IPS DF 19.7 (cell line): ENCODE results near the gene MYO1G.
"Not testable (repeated sequence)": the region's sequence is repeated elsewhere in the genome, so short reads cannot be mapped to it uniquely, and the experiment has no call there.

ENCODE experiments used
- DNase-seq: peaks from one replicate; pipeline ENCODE4 v3.0.0-alpha.2; 2013; ENCODE audit warnings: low read depth, low spot score

MYO1G gene

GRCh38 chr7:44999245-45000092, 20.7 kb upstream of the MYO1G start:
- peak; percentile 81 for DNase-seq

- DNase-seq, result no peak
Observed at GRCh38 chr7:44998153-44998871, 19.5 kb upstream of the MYO1G start.

GRCh38 chr7:44995555-44996493, 17.0 kb upstream of the MYO1G start:
- no peak for DNase-seq

- DNase-seq, result no peak
Observed at GRCh38 chr7:44994877-44995554, 16.2 kb upstream of the MYO1G start.

- DNase-seq, result not testable (repeated sequence)
Observed at GRCh38 chr7:44992004-44992795, 13.4 kb upstream of the MYO1G start.

- no peak for DNase-seq
Observed at GRCh38 chr7:44990109-44991023, 11.6 kb upstream of the MYO1G start.

- DNase-seq, result no peak
Observed at GRCh38 chr7:44989132-44989531, 10.3 kb upstream of the MYO1G start.

- no peak for DNase-seq
Observed at GRCh38 chr7:44988701-44989100, 9.9 kb upstream of the MYO1G start.

GRCh38 chr7:44987996-44988395, 9.2 kb upstream of the MYO1G start:
- no peak for DNase-seq

GRCh38 chr7:44987457-44987856, 8.6 kb upstream of the MYO1G start:
- DNase-seq, result no peak

GRCh38 chr7:44986218-44987053, 7.6 kb upstream of the MYO1G start:
- peak; percentile 73 for DNase-seq

GRCh38 chr7:44985900-44986217, 7.0 kb upstream of the MYO1G start:
- DNase-seq, result no peak

- DNase-seq, result no peak
Observed at GRCh38 chr7:44985033-44985695, 6.3 kb upstream of the MYO1G start.

- no peak for DNase-seq
Observed at GRCh38 chr7:44984478-44984758, 5.6 kb upstream of the MYO1G start.

- no peak for DNase-seq
Observed at GRCh38 chr7:44983742-44984477, 5.1 kb upstream of the MYO1G start.

- DNase-seq, result no peak
Observed at GRCh38 chr7:44982970-44983369, 4.2 kb upstream of the MYO1G start.

- DNase-seq, result no peak
Observed at GRCh38 chr7:44982535-44982923, 3.7 kb upstream of the MYO1G start.
